Right renal cortex interstitium (tissue), 3 donors: ENCODE data around the gene ZNF558. TPM values are rescaled to one million over a fixed set of nuclear protein-coding genes. Genes with fewer than 3 reads are reported as not detected.

Experiments used
- DNase-seq, 3 donors: peaks; one replicate each; pipeline ENCODE4 v3.0.0-alpha.2; 2013; ENCODE audit warnings: low read depth in 3 of 3, low spot score in 2 of 3
- polyA plus RNA-seq, 3 donors: library from polyadenylated mRNA; unstranded; fragments of 120-200 nt; gene quantifications; one replicate each; pipeline ENCODE4 v1.2.1, GENCODE V29; 2013; ENCODE audit not compliant: insufficient read length in 3 of 3

ZNF558 gene
- polyA plus RNA-seq = 10 to 100 TPM; 40.6 to 45.8 (median 44.2) TPM

GRCh38 chr19:8832132-8833021, at the start of gene ZNF558, which contains the start of gene MBD3L1:
Gene ZNF558 (minus strand): TSS chr19:8832304. CDS start chr19:8822659, 9,645 bp downstream.
Gene MBD3L1 (plus strand): TSS chr19:8832377. CDS start chr19:8842679, 10,302 bp downstream.
- DNase-seq = peak; percentile 81 to 93 (median 90)

- DNase-seq = no peak
These were observed 49.4 kb upstream of the ZNF558 start for GRCh38 chr19:8881512-8881911.

- no peak for DNase-seq
These were observed 48.9 kb upstream of the ZNF558 start for GRCh38 chr19:8880868-8881488.

- no peak for DNase-seq
These were observed 46.0 kb upstream of the ZNF558 start for GRCh38 chr19:8877854-8878705.

- DNase-seq = no peak
These were observed 34.2 kb upstream of the ZNF558 start for GRCh38 chr19:8866344-8866743.

GRCh38 chr19:8858260-8858659, 26.2 kb upstream of the ZNF558 start:
- no peak for DNase-seq

GRCh38 chr19:8850488-8850887, 18.4 kb upstream of the ZNF558 start:
- no peak for DNase-seq

- DNase-seq = no peak
These were observed 17.1 kb upstream of the ZNF558 start for GRCh38 chr19:8849232-8849631.

GRCh38 chr19:8846819-8847218, 14.7 kb upstream of the ZNF558 start:
- DNase-seq = no peak

- no peak for DNase-seq
These were observed 8.6 kb upstream of the ZNF558 start for GRCh38 chr19:8840708-8841107.

GRCh38 chr19:8835877-8836276, 3.8 kb upstream of the ZNF558 start:
- DNase-seq = no peak

GRCh38 chr19:8835446-8835845, 3.3 kb upstream of the ZNF558 start:
- DNase-seq = no peak

GRCh38 chr19:8831832-8832131, 322 bp downstream of the ZNF558 start:
- peak in 1 of 3 donors; percentile 41 for DNase-seq

- DNase-seq = peak in 2 of 3 donors; percentile 10 to 15
These were observed 731 bp downstream of the ZNF558 start for GRCh38 chr19:8831373-8831772.

GRCh38 chr19:8827277-8827676, 4.8 kb downstream of the ZNF558 start:
- DNase-seq = no peak

- no peak for DNase-seq
These were observed 5.7 kb downstream of the ZNF558 start for GRCh38 chr19:8826371-8826770.

GRCh38 chr19:8821748-8822241, 10.3 kb downstream of the ZNF558 start:
- DNase-seq = no peak

GRCh38 chr19:8820234-8820633, 11.9 kb downstream of the ZNF558 start:
- no peak for DNase-seq

- DNase-seq = no peak
These were observed 16.3 kb downstream of the ZNF558 start for GRCh38 chr19:8815780-8816179.

- DNase-seq = no peak
These were observed 17.9 kb downstream of the ZNF558 start for GRCh38 chr19:8814176-8814575.
